ENCODE data around the gene MAPKAP1.

Gene MAPKAP1

DNA sequence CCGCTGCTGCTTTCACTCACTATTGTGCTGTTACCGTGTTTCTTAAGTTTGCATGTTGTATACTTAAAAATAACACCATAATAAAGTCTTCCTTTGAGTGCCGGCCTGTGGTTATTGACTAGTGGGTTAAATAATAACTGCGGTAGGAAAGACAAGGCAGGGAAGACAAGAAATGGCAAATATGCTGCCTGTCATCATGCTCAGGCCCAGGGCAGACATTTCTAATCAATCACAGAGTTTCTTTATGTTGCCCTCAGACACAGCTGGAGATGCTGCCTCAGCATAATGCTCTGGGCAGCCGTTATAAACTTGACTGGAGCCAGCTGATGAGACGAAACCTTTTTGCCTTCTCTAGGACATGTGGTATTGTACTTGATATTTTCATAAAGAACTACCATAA lies 230.4 kb downstream of the MAPKAP1 start:
- H3K9me3 ChIP-seq (ENCODE audit: insufficient read depth, low read depth, low read length), result no peaks in the 10 kb centered on the region
- H3K4me3 ChIP-seq (ENCODE audit: low read length), result no peak overlapping the region
- peaks cover 20% of the 10 kb centered on the region for H3K4me1 ChIP-seq (ENCODE audit: insufficient read depth, low read length)
- no peaks in the 10 kb centered on the region for H3K27me3 ChIP-seq (ENCODE audit: insufficient read depth, low read length)
- no peaks in the 10 kb centered on the region for H3K36me3 ChIP-seq (ENCODE audit: insufficient read depth, low read length)
- no peak overlapping the region for H3K27ac ChIP-seq (ENCODE audit: low read depth, low read length)
- WGBS, result 85% methylated on average over 5 of the region's 6 CpGs
- no peak overlapping the region for H3K9ac ChIP-seq (ENCODE audit: low read depth, low read length)

DNA sequence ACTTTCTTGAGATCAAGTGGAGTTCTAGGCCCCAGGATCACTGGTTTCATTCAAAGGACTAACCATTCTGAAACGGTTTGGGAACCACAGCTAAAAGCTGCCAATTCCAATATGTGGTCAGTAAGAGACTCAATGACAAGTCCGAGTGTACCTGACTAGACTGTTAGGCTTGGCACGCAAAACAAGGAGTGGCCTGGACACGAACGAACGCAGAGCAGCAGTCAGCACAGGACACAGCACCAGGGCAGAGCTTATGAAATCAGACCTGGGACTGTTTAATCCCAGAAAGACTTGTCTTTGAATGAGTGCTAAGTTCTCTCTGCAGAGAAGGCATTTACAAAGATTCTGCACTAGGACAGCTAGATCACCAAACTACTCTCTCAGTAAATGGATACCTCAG lies 231.6 kb downstream of the MAPKAP1 start:
- Histone ChIP-seq H3K27ac (ENCODE audit: low read depth, low read length) (no peak overlapping the region), H3K9me3 (ENCODE audit: insufficient read depth, low read depth, low read length) (no peaks in the 10 kb centered on the region), H3K36me3 (ENCODE audit: insufficient read depth, low read length) (no peaks in the 10 kb centered on the region), H3K4me1 (ENCODE audit: insufficient read depth, low read length) (peaks cover 20% of the 10 kb centered on the region), H3K27me3 (ENCODE audit: insufficient read depth, low read length) (no peaks in the 10 kb centered on the region), H3K9ac (ENCODE audit: low read depth, low read length) (no peak overlapping the region), H3K4me3 (ENCODE audit: low read length) (no peak overlapping the region)
- WGBS, result 94% methylated on average over 6 of the region's 6 CpGs

DNA sequence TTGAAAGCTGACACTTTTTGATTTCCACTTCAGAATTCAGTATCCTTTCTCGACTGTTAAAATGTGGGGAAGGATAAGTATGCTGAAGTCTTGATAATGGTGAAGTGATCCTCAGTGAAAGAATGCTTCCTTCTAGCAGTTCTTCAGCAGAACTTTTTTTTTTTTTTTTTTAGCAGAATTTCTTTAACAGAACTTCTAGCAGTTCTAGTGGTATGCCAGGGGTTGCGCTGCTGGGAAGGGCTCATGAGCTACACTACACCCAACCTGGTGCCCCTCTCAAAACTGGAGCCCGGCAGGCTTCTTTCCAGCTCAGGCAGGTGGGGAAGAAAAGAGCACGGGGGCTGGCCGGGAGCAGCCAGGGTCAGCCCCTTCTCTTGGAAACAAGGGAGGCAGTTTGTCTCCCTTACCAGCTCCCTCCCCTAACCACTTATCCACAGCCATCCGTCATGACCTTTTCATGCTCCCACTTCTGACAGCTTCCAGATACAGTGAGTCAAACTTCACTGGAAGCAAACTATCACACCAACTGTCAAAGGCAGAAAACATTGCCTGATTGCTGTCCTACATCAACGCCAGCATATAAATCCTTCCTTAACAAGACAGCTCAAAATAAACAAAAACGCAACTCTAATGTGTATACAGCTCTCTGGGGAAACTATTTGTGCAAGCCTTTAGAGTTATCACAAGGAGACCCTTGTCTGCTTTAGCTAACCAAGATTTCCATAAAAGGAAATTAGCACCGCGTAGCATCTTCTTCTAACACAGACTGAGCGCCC lies 233.9 kb downstream of the MAPKAP1 start:
- WGBS, result 55% methylated on average over 9 of the region's 11 CpGs
- Histone ChIP-seq H3K4me3 (ENCODE audit: low read length) (no peak overlapping the region), H3K9ac (ENCODE audit: low read depth, low read length) (no peak overlapping the region), H3K9me3 (ENCODE audit: insufficient read depth, low read depth, low read length) (no peaks in the 10 kb centered on the region), H3K36me3 (ENCODE audit: insufficient read depth, low read length) (no peaks in the 10 kb centered on the region), H3K27ac (ENCODE audit: low read depth, low read length) (no peak overlapping the region), H3K27me3 (ENCODE audit: insufficient read depth, low read length) (no peaks in the 10 kb centered on the region), H3K4me1 (ENCODE audit: insufficient read depth, low read length) (peaks cover 14% of the 10 kb centered on the region)

DNA sequence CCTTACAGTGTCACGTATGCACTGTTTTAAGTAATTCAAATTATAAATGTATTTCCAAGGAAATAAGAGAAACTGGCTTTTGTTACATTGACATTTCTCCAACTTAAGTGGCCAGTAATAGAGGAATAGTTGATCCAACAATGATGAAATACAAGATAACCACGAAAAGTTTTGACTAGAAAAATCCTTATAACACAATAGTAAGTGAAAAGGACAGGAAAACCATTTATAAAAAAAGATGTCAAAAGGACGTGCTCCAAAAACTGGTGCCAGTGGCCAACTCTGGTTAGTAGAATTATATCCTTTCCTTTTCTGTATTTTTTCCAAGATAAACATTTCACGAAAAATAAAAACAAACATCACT lies 234.5 kb downstream of the MAPKAP1 start:
- H3K27me3 ChIP-seq (ENCODE audit: insufficient read depth, low read length), result no peaks in the 10 kb centered on the region
- H3K4me3 ChIP-seq (ENCODE audit: low read length), result no peak overlapping the region
- H3K27ac ChIP-seq (ENCODE audit: low read depth, low read length), result no peak overlapping the region
- no peak overlapping the region for H3K9ac ChIP-seq (ENCODE audit: low read depth, low read length)
- H3K4me1 ChIP-seq (ENCODE audit: insufficient read depth, low read length), result peaks cover 14% of the 10 kb centered on the region
- no peaks in the 10 kb centered on the region for H3K36me3 ChIP-seq (ENCODE audit: insufficient read depth, low read length)
- WGBS, result 91% methylated on average over 3 of the region's 4 CpGs
- no peaks in the 10 kb centered on the region for H3K9me3 ChIP-seq (ENCODE audit: insufficient read depth, low read depth, low read length)

DNA sequence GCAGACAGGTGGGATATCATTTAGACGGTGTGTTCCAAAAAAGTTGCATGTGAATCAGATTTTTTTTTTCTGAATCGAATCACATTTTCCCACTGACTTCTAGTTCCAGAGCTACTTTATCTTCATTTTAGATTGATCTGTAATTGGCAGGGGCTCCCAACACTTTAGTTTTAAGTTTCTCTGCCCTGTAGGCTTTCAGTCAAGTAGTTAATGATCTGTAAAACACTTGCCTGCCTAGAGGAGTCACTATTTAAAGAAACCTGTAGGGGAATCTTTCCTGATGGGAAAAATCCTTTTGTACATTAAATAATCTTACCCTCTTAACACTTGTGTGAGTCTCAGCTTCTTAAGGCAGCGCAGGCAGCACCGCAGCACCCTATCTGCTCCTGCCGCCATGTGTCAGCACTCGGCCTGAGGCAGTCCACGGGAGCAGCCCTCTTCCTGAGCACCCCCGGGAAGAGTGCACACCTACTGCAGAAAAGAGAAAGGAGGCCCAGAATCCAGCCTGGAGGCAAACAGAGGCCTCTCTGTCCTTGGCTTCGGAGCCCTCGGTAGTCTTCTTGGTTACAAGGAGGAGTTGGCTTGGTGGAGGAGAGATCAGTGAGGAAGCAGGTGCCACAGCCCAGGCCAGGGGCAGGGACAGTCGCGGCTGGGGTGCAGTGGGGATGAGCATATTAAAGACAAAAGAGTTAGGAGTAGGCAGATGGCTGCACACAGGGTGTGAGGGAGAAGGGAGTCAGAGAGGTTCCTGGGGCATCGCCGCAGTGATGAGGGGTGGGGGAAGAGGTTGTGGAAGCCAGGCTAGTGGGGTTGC lies 236.0 kb downstream of the MAPKAP1 start:
- no peaks in the 10 kb centered on the region for H3K36me3 ChIP-seq (ENCODE audit: insufficient read depth, low read length)
- no peaks in the 10 kb centered on the region for H3K9me3 ChIP-seq (ENCODE audit: insufficient read depth, low read depth, low read length)
- WGBS, result 84% methylated on average over 13 of the region's 14 CpGs
- no peak overlapping the region for H3K27ac ChIP-seq (ENCODE audit: low read depth, low read length)
- H3K27me3 ChIP-seq (ENCODE audit: insufficient read depth, low read length), result no peaks in the 10 kb centered on the region
- peaks cover 14% of the 10 kb centered on the region for H3K4me1 ChIP-seq (ENCODE audit: insufficient read depth, low read length)
- H3K9ac ChIP-seq (ENCODE audit: low read depth, low read length), result no peak overlapping the region
- H3K4me3 ChIP-seq (ENCODE audit: low read length), result no peak overlapping the region

DNA sequence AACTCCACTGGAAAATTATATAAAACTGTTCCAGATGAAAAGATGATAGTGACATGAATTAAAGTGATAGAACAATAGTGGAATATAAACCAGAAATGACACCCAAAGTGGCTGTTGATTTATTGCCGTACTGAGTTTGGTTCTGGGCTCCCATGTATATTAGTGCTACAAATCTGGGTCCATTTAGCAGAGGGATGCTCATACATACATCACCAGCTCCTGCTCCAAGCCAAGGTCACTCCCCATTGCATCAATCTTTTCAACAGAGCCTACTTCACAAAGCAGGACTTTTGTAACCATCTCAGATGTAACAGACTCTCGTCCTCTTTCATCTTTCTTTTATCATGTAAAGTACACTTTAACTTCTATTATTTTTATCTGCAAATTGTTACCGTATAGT lies 236.8 kb downstream of the MAPKAP1 start:
- 90% methylated on average over 3 of the region's 3 CpGs for WGBS
- Histone ChIP-seq H3K9me3 (ENCODE audit: insufficient read depth, low read depth, low read length) (no peaks in the 10 kb centered on the region), H3K4me3 (ENCODE audit: low read length) (no peak overlapping the region), H3K27me3 (ENCODE audit: insufficient read depth, low read length) (no peaks in the 10 kb centered on the region), H3K27ac (ENCODE audit: low read depth, low read length) (no peak overlapping the region), H3K9ac (ENCODE audit: low read depth, low read length) (no peak overlapping the region), H3K36me3 (ENCODE audit: insufficient read depth, low read length) (no peaks in the 10 kb centered on the region), H3K4me1 (ENCODE audit: insufficient read depth, low read length) (peaks cover 14% of the 10 kb centered on the region)

DNA sequence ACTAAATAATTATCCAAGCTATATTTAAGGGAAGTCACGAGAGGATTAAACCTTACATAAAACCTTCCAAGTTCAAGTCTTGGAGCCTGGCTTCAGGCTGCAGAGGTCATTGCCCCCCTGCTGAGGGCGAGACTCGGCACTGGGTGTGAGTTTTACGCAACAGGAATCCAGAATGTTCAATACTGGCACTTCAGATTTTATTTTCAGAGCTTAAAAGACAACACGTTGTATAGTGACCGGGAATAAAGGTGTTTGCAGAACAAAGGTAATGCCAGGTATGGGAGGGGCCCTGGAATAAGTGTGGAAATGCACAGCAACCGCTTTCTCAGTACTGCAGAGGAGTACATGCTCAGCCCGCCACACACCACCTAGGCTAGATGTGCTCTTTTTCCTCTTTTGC lies 238.4 kb downstream of the MAPKAP1 start:
- H3K36me3 ChIP-seq (ENCODE audit: insufficient read depth, low read length), result no peaks in the 10 kb centered on the region
- 92% methylated on average over 8 of the region's 8 CpGs for WGBS
- no peak overlapping the region for H3K4me3 ChIP-seq (ENCODE audit: low read length)
- no peak overlapping the region for H3K9ac ChIP-seq (ENCODE audit: low read depth, low read length)
- no peaks in the 10 kb centered on the region for H3K9me3 ChIP-seq (ENCODE audit: insufficient read depth, low read depth, low read length)
- peaks cover 11% of the 10 kb centered on the region for H3K4me1 ChIP-seq (ENCODE audit: insufficient read depth, low read length)
- no peaks in the 10 kb centered on the region for H3K27me3 ChIP-seq (ENCODE audit: insufficient read depth, low read length)
- no peak overlapping the region for H3K27ac ChIP-seq (ENCODE audit: low read depth, low read length)

DNA sequence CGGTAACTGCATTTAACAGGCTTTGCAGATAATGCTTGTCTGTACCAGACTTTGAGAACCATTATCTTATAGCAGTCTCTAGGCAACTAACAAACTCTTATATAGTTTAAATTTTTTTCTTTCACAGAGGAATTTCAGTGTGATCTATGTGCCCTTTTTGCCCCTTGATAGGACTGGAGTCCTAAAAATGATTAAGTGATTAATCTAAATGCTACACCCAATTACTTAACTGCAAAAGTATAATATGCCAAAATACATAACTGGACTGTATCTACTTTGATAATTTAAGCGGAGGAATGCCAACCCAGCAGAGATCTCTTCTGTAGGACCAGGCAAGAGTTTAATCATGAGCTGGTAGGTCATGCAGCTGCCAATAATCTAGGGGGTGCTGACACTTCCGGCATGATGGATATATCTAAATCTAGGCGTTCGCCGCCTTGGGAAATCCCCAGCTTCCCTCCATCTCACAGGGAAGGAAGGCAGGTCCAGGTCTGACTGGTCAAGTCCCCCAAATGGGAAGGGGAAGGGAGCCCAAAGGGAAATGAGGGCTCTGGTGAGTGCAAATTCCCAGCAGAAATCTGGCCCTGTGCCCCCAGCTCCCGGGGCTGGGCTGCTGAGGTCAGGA lies 239.8 kb downstream of the MAPKAP1 start:
- 93% methylated on average over 7 of the region's 7 CpGs for WGBS
- Histone ChIP-seq H3K4me1 (ENCODE audit: insufficient read depth, low read length) (peaks cover 14% of the 10 kb centered on the region; the same call in 1 of the 2 replicates), H3K27ac (ENCODE audit: low read depth, low read length) (no peak overlapping the region), H3K4me3 (ENCODE audit: low read length) (no peak overlapping the region), H3K9me3 (ENCODE audit: insufficient read depth, low read depth, low read length) (no peaks in the 10 kb centered on the region), H3K27me3 (ENCODE audit: insufficient read depth, low read length) (no peaks in the 10 kb centered on the region), H3K9ac (ENCODE audit: low read depth, low read length) (no peak overlapping the region), H3K36me3 (ENCODE audit: insufficient read depth, low read length) (no peaks in the 10 kb centered on the region)

DNA sequence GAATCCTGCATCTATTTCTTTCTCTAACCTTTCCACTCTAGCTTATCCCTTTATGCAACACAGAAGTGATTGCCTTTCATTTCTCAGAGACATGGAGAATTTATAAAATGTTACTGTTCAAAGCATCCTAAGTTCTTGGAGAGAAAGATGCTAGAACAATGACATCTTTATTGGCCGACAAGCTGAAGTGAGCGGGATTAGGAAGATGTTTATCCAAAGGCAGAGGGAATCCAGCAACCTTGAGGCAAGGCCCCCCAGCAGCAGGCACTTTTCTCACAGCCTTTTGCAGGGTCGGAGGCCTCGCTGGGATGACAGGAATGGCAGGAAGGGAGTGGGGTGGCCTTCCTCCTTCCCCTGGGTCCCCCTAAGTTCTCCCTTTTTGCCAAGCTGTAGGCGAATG lies 240.6 kb downstream of the MAPKAP1 start:
- 88% methylated on average over 5 of the region's 5 CpGs for WGBS
- no peak overlapping the region for H3K4me3 ChIP-seq (ENCODE audit: low read length)

DNA sequence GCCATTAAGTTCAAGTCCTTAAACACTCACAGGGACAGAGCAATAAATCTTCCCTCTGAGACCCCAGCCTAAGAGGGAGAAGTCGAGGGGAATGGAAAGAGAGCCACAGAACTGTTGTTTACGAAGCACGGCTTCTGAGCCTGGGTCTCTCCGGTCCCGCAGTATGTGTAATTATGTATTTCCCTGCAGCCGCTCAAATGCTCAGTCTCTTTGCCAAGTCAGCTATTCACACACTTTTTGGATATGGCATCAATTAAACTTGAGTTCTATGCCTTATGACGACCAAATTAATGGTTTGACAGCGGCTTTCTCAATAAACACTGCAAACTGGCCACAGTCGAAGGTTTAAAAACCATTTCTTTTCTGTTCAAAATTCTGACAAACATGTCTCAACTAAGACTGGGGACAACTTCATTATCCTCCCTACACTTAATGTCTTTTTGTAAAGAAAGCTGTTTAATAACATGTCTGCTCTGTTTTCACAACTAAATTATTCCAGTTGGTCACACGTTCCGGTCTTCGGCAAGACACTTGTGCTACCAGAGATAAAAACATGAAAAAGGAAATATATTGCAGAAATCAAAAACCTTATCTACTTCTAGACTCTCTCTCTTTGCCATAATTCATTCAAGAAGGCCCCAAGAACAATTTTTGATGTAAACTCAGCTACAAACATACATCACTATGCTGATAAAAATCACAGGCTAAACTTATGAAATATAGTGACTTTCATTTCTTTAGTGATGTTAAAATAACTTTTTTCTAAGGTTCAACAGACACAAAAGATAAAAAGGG lies 242.2 kb downstream of the MAPKAP1 start:
- peaks cover 11% of the 10 kb centered on the region for H3K36me3 ChIP-seq (ENCODE audit: insufficient read depth, low read length)
- H3K9me3 ChIP-seq (ENCODE audit: insufficient read depth, low read depth, low read length), result 0 out of 2 replicates have a peak, but pooled peaks cover 7% of the 10 kb centered on the region
- no peaks in the 10 kb centered on the region for H3K27me3 ChIP-seq (ENCODE audit: insufficient read depth, low read length)
- H3K4me3 ChIP-seq (ENCODE audit: low read length), result no peak overlapping the region
- H3K9ac ChIP-seq (ENCODE audit: low read depth, low read length), result no peak overlapping the region
- 94% methylated on average over 12 of the region's 12 CpGs for WGBS
- no peak overlapping the region for H3K27ac ChIP-seq (ENCODE audit: low read depth, low read length)
- H3K4me1 ChIP-seq (ENCODE audit: insufficient read depth, low read length), result peaks cover 17% of the 10 kb centered on the region; the same call in 1 of the 2 replicates

More for the DNA sequence above, 240.6 kb downstream of the MAPKAP1 start:
- Histone ChIP-seq H3K9ac (ENCODE audit: low read depth, low read length) (no peak overlapping the region), H3K27me3 (ENCODE audit: insufficient read depth, low read length) (no peaks in the 10 kb centered on the region), H3K36me3 (ENCODE audit: insufficient read depth, low read length) (no peaks in the 10 kb centered on the region), H3K9me3 (ENCODE audit: insufficient read depth, low read depth, low read length) (no peaks in the 10 kb centered on the region), H3K27ac (ENCODE audit: low read depth, low read length) (no peak overlapping the region), H3K4me1 (ENCODE audit: insufficient read depth, low read length) (peaks cover 17% of the 10 kb centered on the region; the same call in 1 of the 2 replicates)
